GM12801 (cell line): ENCODE measurements around the gene OCEL1.

ENCODE experiments used
- CTCF ChIP-seq: IDR thresholded peaks from one replicate; pipeline ENCODE4 v1.5.1; 2011; ENCODE audit warnings: control low read depth; ENCODE audit not compliant: insufficient read length; ENCODE audit errors: extremely low read depth

Gene OCEL1

GRCh38 chr19:17275441-17276175 is 49.6 kb downstream of the OCEL1 start:
- no peak for TF ChIP-seq CTCF
